GM12878 (cell line): ENCODE data around the gene MPC1. TPM values are rescaled to one million over a fixed set of nuclear protein-coding genes. Genes with fewer than 3 reads are reported as not detected.

Source experiments
- ATAC-seq: fragments of 200-7000 bp; cut with Tn5 transposase; 3 replicates; pipeline ENCODE4 v1.9.1; 2020; ENCODE audit warnings: mild to moderate bottlenecking, moderate library complexity
- BruUV-seq: library from RNA; stranded (reverse); fragments of 400-500 nt; replicated peaks from 2 replicates; lab custom pipeline; 2021; lab: Mats Ljungman, UMichigan
- CTCF ChIA-PET: fragments of 300-600 bp; sonication (Branson Sonifier 250); formaldehyde crosslinking; extraction: SDS; loops from one replicate; lab custom pipeline; 2021; ENCODE audit warnings: inconsistent platforms; lab: Yijun Ruan, JAX
- POLR2A ChIA-PET: fragments of 350-600 bp; formaldehyde crosslinking; extraction: SDS; loops from one replicate; lab custom pipeline; 2021; ENCODE audit warnings: inconsistent platforms; lab: Charles Lee
- RAD21 ChIA-PET: fragments of 300-600 bp; sonication (Branson Sonifier 250); formaldehyde crosslinking; loops from one replicate; lab custom pipeline; 2023; ENCODE audit warnings: antibody characterized with exemption; ENCODE audit not compliant: unreplicated experiment; lab: Charles Lee
- SMC1A ChIA-PET: fragments of 300-600 bp; sonication (Branson Sonifier 250); formaldehyde crosslinking; loops from one replicate; lab custom pipeline; 2023; ENCODE audit not compliant: unreplicated experiment, uncharacterized antibody; lab: Charles Lee
- DNase-seq: peaks from one replicate; pipeline ENCODE4 v3.0.0-alpha.2; 2011; ENCODE audit warnings: low read depth, low spot score
- FAIRE-seq: peaks from 3 replicates; lab custom pipeline; 2011; peaks lifted over from hg19 to GRCh38; lab: Jason Lieb, UNC
- H2AFZ ChIP-seq: 2 replicates; pipeline ENCODE4 v1.6.0; 2011; ENCODE audit warnings: low read depth, low read length, control low read depth; ENCODE audit not compliant: control insufficient read depth
- H3K27ac ChIP-seq: 2 replicates; pipeline ENCODE4 v1.5.1; 2011; ENCODE audit warnings: control low read depth; ENCODE audit not compliant: control insufficient read depth, insufficient read depth
- H3K27me3 ChIP-seq, 2 experiments: replicated peaks in 1 of 2; 2 replicates each; pipeline versions ENCODE4 v1.6.0 to v1.6.1; 2011; ENCODE audit warnings: low read length in 1 of 2; ENCODE audit not compliant: control insufficient read depth in 2 of 2, insufficient read depth in 2 of 2
- H3K36me3 ChIP-seq, 2 experiments: 2 replicates each; pipeline ENCODE4 v1.5.1; 2011; ENCODE audit warnings: low read length in 1 of 2; ENCODE audit not compliant: control insufficient read depth in 2 of 2, insufficient read depth in 2 of 2
- H3K4me1 ChIP-seq: 2 replicates; pipeline ENCODE4 v1.6.1; 2011; ENCODE audit warnings: mild to moderate bottlenecking, low read length, moderate library complexity, mixed read lengths; ENCODE audit not compliant: control insufficient read depth, insufficient read depth
- H3K4me2 ChIP-seq: 2 replicates; pipeline ENCODE4 v1.6.0; 2011; ENCODE audit warnings: control low read depth; ENCODE audit not compliant: control insufficient read depth, insufficient read depth
- H3K4me3 ChIP-seq: fragments of 200-600 bp; sonication (generic); 2 replicates; pipeline ENCODE4 v1.5.1; 2016
- H3K79me2 ChIP-seq: 2 replicates; pipeline ENCODE4 v1.6.0; 2011; ENCODE audit warnings: low read length; ENCODE audit not compliant: control insufficient read depth, insufficient read depth
- H3K9ac ChIP-seq: 2 replicates; pipeline ENCODE4 v1.8.0; 2011; ENCODE audit warnings: low read length, control low read depth, mixed read lengths; ENCODE audit not compliant: control insufficient read depth, insufficient read depth
- H3K9me3 ChIP-seq: replicated peaks from 3 replicates; pipeline ENCODE4 v1.5.1; 2011; ENCODE audit warnings: mild to moderate bottlenecking, low read length; ENCODE audit not compliant: control insufficient read depth, insufficient read depth
- H4K20me1 ChIP-seq: 2 replicates; pipeline ENCODE4 v1.6.0; 2011; ENCODE audit not compliant: control insufficient read depth, insufficient read depth
- ATF2 ChIP-seq: IDR thresholded peaks from 2 replicates; pipeline ENCODE4 v1.6.1; 2012; ENCODE audit warnings: low read length, inconsistent platforms
- CHD1 ChIP-seq: IDR thresholded peaks from 2 replicates; pipeline ENCODE4 v1.6.1; 2012; ENCODE audit warnings: low read depth, low read length, improper control_type of control experiment
- CUX1 ChIP-seq: IDR thresholded peaks from 2 replicates; pipeline ENCODE4 v1.6.1; 2012; ENCODE audit warnings: improper control_type of control experiment, low read depth, low read length; ENCODE audit not compliant: insufficient replicate concordance
- ELK1 ChIP-seq: IDR thresholded peaks from 2 replicates; pipeline ENCODE4 v1.6.1; 2012; ENCODE audit warnings: low read depth, low read length, improper control_type of control experiment
- FOXM1 ChIP-seq: IDR thresholded peaks from 2 replicates; pipeline ENCODE4 v1.6.1; 2012; ENCODE audit warnings: low read depth, mild to moderate bottlenecking, inconsistent platforms, low read length, moderate library complexity
- HDAC2 ChIP-seq: fragments of 200-600 bp; sonication (generic); IDR thresholded peaks from 2 replicates; pipeline ENCODE4 v1.6.1; 2017
- JUNB ChIP-seq: IDR thresholded peaks from 2 replicates; pipeline ENCODE4 v1.6.1; 2016; ENCODE audit warnings: antibody characterized with exemption, mild to moderate bottlenecking
- RB1 ChIP-seq: fragments of 450-650 bp; formaldehyde crosslinking; IDR thresholded peaks from 2 replicates; pipeline ENCODE4 v1.6.1; 2017; ENCODE audit warnings: mild to moderate bottlenecking, borderline replicate concordance
- TCF12 ChIP-seq: IDR thresholded peaks from 2 replicates; pipeline ENCODE4 v1.6.1; 2011; ENCODE audit warnings: low read depth, mild to moderate bottlenecking, low read length
- USF2 ChIP-seq: IDR thresholded peaks from 2 replicates; pipeline ENCODE4 v1.6.1; 2011; ENCODE audit warnings: low read depth, low read length, improper control_type of control experiment, borderline replicate concordance
- WGBS: methylation state at CpG from one replicate; pipeline ENCODE4 v1.1.6; 2016; ENCODE audit warnings: low lambda C conversion rate; ENCODE audit not compliant: insufficient replicate concordance, insufficient coverage; ENCODE audit errors: missing lambda C conversion rate; 5-methylcytosine and 5-hydroxymethylcytosine counted together
- in situ Hi-C: fragments of 300-500 bp; cut with MboI; formaldehyde crosslinking; loops from 9 replicates; pipeline ENCODE4 v1.14.3; 2018; ENCODE audit warnings: mixed read lengths
- intact Hi-C: fragments of 100-400 bp; cut with micrococcal nuclease; formaldehyde crosslinking; loops from one replicate; pipeline ENCODE4 v1.14.2; 2022; ENCODE audit not compliant: unreplicated experiment
- polyA plus RNA-seq, 11 experiments: library from polyadenylated mRNA; depleted of rRNA in 4 of 11; unstranded in 6 of 11; stranded (reverse) in 5 of 11; fragments of >200 nt; fragmentation: Nextera tagmentation in 4 of 11; fragmentation: Illumina TruSeq in 1 of 11; extraction: Ambion mirVana in 4 of 11; extraction: Trizol in 1 of 11; gene quantifications; 1 replicate in 1 of 11; 2 replicates in 10 of 11; pipeline versions ENCODE4 v1.2.1 to v1.2.3, GENCODE V29; 2011 to 2016; ENCODE audit warnings: inconsistent platforms in 2 of 11, missing spikeins in 2 of 11, low read depth in 1 of 11
- total RNA-seq, 4 experiments: library from RNA; depleted of rRNA in 3 of 4; stranded (reverse); fragments of >200 nt in 3 of 4; fragmentation: Illumina TruSeq in 1 of 4; extraction: Trizol in 1 of 4; gene quantifications; 2 replicates each; pipeline versions ENCODE4 v1.2.1 to v1.2.3, GENCODE V29; 2013 to 2021

The MPC1 gene
- total and polyA plus RNA-seq, 10 of the 15 experiments (the other 5 are each of a cell fraction or from before 2014, with no cell fraction given): 53.2 to 177 (median 78.8) TPM

GRCh38 chr6:166334878-166335277 lies 47.9 kb downstream of the MPC1 start (continued):
- no peak for TF ChIP-seq CUX1

GRCh38 chr6:166333172-166333995 lies 49.4 kb downstream of the MPC1 start:
- DNase-seq (peak; percentile 73), FAIRE-seq (peak; percentile 52), ATAC-seq (peak; percentile 64)
- Histone ChIP-seq H3K9ac (peak overlapping the region; percentile 11), H3K36me3 (peaks cover 8 to 20% of the 10 kb centered on the region in 2 experiments), H3K27me3 (no peaks in the 10 kb centered on the region), H3K4me1 (peaks cover 43% of the 10 kb centered on the region), H3K79me2 (peaks cover 100% of the 10 kb centered on the region), H3K27ac (peak overlapping the region; percentile 93), H3K9me3 (no peaks in the 10 kb centered on the region; the same call in 2 of the 3 replicates), H3K4me2 (peak overlapping the region; percentile 90), H2AFZ (no peak overlapping the region), H3K4me3 (peak overlapping the region; percentile 34; the same call in 1 of the 2 replicates), H4K20me1 (no peaks in the 10 kb centered on the region)
- ChIA-PET CTCF (interaction anchor here (1.4 to 4.7 kb wide), 3 partner anchors 20 to 57 kb away, joined by 6 to 45 read pairs (median 6); no protein-coding TSS in a partner anchor), POLR2A (interaction anchor here (0.7 to 2.0 kb wide), 5 partner anchors 10 to 57 kb away, joined by 3 to 7 read pairs (median 5); no protein-coding TSS in a partner anchor), RAD21 (interaction anchor here (0.9 to 5.3 kb wide), 4 partner anchors 7 to 47 kb away, joined by 3 to 43 read pairs (median 19); partner anchors contain the start of genes PRR18 and SFT2D1), SMC1A (interaction anchor here (1.5 to 4.9 kb wide), 2 partner anchors 20 to 47 kb away, joined by 9 to 39 read pairs; no protein-coding TSS in a partner anchor)
- intact Hi-C loops: loop anchor here (2.0 to 10.0 kb wide), 2 partner anchors 55 to 761 kb away; no protein-coding TSS in a partner anchor
- in situ Hi-C loops: loop anchor here (5.0 kb wide), 1 partner anchor 49 kb away; the partner anchor contains the start of gene MPC1
- WGBS: 66% methylated on average over 23 of the region's 23 CpGs
- BruUV-seq: TSS peak; percentile 11
- TF ChIP-seq USF2 (no peak), CHD1 (no peak), TCF12 (0 out of 2 replicates have a peak, but pooled peaks have one; percentile 36), HDAC2 (no peak), RB1 (no peak), FOXM1 (peak; percentile 70; the same call in 1 of the 2 replicates), ATF2 (peak; percentile 54; the same call in 1 of the 2 replicates), JUNB (peak; percentile 49; the same call in 1 of the 2 replicates), ELK1 (no peak)
